Neural crest cell (in vitro differentiated cells): ENCODE results near the gene PEX1. TPM values are rescaled to one million over a fixed set of nuclear protein-coding genes. Genes with fewer than 3 reads are reported as not detected.

ENCODE experiments used
- DNase-seq: peaks from one replicate; pipeline ENCODE4 v3.0.0; 2021; ENCODE audit warnings: low read depth, mixed read lengths, low spot score
- H3K27ac Mint-ChIP-seq: one replicate; pipeline ENCODE4 v1.8.0; 2021; ENCODE audit warnings: mild to moderate bottlenecking, mixed read lengths; ENCODE audit not compliant: unreplicated experiment
- H3K27me3 Mint-ChIP-seq: 2 replicates; pipeline ENCODE4 v1.8.0; 2021; ENCODE audit warnings: low read depth, mild to moderate bottlenecking, mixed read lengths
- H3K36me3 Mint-ChIP-seq: 2 replicates; pipeline ENCODE4 v1.8.0; 2021; ENCODE audit warnings: low read depth, mild to moderate bottlenecking, mixed read lengths
- H3K4me1 Mint-ChIP-seq: 2 replicates; pipeline ENCODE4 v1.8.0; 2021; ENCODE audit warnings: mixed read lengths
- H3K4me3 Mint-ChIP-seq: one replicate; pipeline ENCODE4 v1.8.0; 2021; ENCODE audit warnings: mild to moderate bottlenecking, mixed read lengths
- H3K9me3 Mint-ChIP-seq: 2 replicates; pipeline ENCODE4 v1.8.0; 2021; ENCODE audit warnings: mixed read lengths
- total RNA-seq: library from RNA; stranded (reverse); gene quantifications from 2 replicates; pipeline ENCODE4 v1.2.1, GENCODE V29; 2021
- TF ChIP-seq, protein P1 (sequence below): fragments of 200-600 bp; sonication (generic); conservative IDR thresholded peaks from 2 replicates; pipeline ENCODE4 v1.5.0; 2021; ENCODE audit warnings: antibody characterized with exemption, mild to moderate bottlenecking

PEX1 gene
- total RNA-seq, 1 donor from 2014 or later = 24.8 TPM

DNA sequence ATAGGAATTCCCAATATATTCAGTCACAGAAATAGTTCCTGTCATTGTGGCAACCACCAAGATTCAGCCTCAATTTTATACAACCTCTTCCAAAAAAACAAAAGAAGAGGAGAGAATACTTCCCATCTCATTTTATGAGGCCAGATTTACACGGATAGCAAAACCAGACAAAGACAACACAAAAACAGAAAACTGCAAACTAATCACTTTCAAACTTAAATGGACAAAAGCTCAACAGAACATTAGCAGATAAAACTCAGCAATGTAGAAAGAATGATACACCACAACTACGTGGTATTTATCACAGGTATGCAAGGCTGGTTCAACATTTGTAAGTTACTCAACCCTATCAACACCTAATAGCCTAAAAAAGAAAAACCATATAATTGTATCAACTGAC is 22.0 kb downstream of the PEX1 start:
- TF ChIP-seq, protein P1, sequence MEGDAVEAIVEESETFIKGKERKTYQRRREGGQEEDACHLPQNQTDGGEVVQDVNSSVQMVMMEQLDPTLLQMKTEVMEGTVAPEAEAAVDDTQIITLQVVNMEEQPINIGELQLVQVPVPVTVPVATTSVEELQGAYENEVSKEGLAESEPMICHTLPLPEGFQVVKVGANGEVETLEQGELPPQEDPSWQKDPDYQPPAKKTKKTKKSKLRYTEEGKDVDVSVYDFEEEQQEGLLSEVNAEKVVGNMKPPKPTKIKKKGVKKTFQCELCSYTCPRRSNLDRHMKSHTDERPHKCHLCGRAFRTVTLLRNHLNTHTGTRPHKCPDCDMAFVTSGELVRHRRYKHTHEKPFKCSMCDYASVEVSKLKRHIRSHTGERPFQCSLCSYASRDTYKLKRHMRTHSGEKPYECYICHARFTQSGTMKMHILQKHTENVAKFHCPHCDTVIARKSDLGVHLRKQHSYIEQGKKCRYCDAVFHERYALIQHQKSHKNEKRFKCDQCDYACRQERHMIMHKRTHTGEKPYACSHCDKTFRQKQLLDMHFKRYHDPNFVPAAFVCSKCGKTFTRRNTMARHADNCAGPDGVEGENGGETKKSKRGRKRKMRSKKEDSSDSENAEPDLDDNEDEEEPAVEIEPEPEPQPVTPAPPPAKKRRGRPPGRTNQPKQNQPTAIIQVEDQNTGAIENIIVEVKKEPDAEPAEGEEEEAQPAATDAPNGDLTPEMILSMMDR = no peak
- Mint-ChIP-seq H3K27ac (no peak overlapping the region), H3K27me3 (no peaks in the 10 kb centered on the region), H3K4me3 (no peak overlapping the region), H3K4me1 (no peaks in the 10 kb centered on the region), H3K9me3 (no peaks in the 10 kb centered on the region), H3K36me3 (no peaks in the 10 kb centered on the region)
- no peak for DNase-seq

DNA sequence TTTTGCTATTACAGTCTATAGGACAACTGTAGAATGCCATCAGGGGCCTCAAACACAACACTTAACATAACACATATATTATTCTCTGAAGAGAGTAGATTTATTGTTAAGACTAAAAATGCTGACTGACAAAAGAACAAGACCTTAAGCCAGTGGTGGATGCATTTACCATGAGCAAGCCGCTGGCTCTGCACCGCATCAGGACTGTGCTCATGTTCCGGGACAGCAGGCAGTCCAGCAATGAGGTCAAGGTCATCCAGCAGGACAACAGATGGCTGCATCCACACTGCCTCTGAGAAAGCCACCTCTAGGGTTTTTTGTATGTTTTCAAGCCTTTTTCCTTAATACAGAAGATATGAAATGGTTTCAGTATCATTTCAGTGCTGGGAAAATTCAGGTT is 23.8 kb downstream of the PEX1 start:
- Mint-ChIP-seq H3K4me3 (no peak overlapping the region), H3K27me3 (no peaks in the 10 kb centered on the region), H3K4me1 (no peaks in the 10 kb centered on the region), H3K36me3 (no peaks in the 10 kb centered on the region), H3K9me3 (no peaks in the 10 kb centered on the region), H3K27ac (no peak overlapping the region)
- TF ChIP-seq, protein P1 = no peak
- DNase-seq = no peak

DNA sequence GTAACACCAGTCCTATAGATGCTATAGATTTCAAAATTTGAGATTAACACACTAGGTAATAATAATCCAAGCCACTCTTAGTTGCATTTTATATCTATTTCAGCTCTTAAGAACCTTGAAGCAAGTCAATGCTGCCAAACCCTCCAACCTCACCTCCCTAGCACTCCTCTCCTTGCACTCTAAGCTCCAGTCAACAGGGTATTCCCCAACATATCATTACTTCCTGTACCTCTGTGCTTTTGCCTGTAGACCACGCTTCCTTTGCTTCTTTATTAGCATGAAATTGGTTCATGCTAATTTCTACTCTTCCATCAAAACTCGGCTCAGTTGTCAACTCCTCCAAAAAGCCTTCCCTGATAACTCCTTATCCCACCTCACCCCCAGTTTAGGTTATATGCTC is 24.6 kb downstream of the PEX1 start:
- H3K4me3 Mint-ChIP-seq = no peak overlapping the region
- H3K27ac Mint-ChIP-seq = no peak overlapping the region
- TF ChIP-seq, protein P1 = no peak
- H3K4me1 Mint-ChIP-seq = no peaks in the 10 kb centered on the region
- DNase-seq = no peak
- H3K9me3 Mint-ChIP-seq = no peaks in the 10 kb centered on the region
- no peaks in the 10 kb centered on the region for H3K36me3 Mint-ChIP-seq
- H3K27me3 Mint-ChIP-seq = no peaks in the 10 kb centered on the region

DNA sequence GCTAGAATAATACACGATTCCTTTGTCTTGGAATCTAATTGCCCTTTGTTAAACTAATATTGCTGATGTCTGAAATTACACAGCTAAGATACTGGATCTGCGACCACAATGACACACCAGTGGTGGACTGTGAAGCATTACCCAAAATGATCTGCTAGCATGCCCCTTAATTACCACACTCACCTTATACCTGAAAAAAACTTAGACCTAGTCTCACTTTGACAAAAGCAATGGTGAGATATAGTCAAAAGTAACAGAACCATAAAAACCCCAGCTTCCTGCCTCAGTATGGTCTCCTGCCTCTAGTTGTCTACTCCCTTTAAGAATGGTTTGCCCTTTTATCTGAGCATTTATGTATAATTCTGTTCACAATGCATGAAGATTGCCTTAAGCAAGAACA is 29.8 kb downstream of the PEX1 start:
- Mint-ChIP-seq H3K36me3 (no peaks in the 10 kb centered on the region), H3K9me3 (no peaks in the 10 kb centered on the region), H3K4me1 (no peaks in the 10 kb centered on the region)

DNA sequence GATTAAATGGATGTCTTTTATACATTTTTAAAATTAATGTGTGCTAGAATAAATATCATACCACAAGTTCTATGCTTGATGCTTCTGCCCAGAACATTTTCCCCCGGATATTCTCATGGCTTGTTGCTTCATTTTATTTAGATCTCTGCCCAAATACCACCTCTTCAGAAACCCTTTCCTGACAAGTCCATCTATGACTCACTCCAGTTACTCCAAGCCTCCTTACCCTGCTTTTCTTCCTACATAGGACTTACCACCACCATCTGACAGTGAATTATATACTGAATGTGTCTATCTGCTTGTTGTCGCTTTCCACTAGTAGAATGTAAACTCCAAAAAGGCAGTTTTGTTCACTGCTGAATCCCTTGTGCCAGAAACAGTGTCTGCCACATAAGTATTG is 31.4 kb downstream of the PEX1 start:
- H3K4me1 Mint-ChIP-seq = no peaks in the 10 kb centered on the region
- no peak overlapping the region for H3K4me3 Mint-ChIP-seq
- DNase-seq = no peak
- no peaks in the 10 kb centered on the region for H3K36me3 Mint-ChIP-seq
- no peak overlapping the region for H3K27ac Mint-ChIP-seq
- H3K9me3 Mint-ChIP-seq = no peaks in the 10 kb centered on the region
- TF ChIP-seq, protein P1 = no peak
- no peaks in the 10 kb centered on the region for H3K27me3 Mint-ChIP-seq

More for the DNA sequence above, 29.8 kb downstream of the PEX1 start:
- no peak for DNase-seq
- Mint-ChIP-seq H3K27me3 (no peaks in the 10 kb centered on the region), H3K27ac (no peak overlapping the region), H3K4me3 (no peak overlapping the region)
- TF ChIP-seq, protein P1 = no peak

DNA sequence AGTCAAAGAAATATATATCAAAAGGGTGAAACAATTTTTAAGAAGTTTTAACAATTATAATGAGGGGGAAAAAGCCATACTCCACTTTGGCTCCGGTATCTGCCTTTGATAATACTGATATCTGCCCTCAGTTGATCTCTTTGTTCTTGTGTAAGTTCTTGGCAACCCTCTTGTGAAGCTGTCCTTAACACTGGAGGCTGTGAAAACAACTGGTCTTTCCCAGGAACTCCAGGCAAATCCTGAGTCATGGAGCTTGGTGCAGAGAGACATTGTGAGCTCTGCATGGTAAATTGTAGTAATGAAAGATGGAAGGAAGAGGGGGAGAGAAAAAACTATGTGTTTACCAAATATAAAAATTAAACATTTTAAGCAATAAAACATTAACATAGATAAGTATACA is 38.7 kb downstream of the PEX1 start:
- no peaks in the 10 kb centered on the region for H3K27me3 Mint-ChIP-seq
- no peaks in the 10 kb centered on the region for H3K4me1 Mint-ChIP-seq
- H3K4me3 Mint-ChIP-seq = no peak overlapping the region
- peaks cover 11% of the 10 kb centered on the region for H3K36me3 Mint-ChIP-seq
- DNase-seq = no peak
- H3K9me3 Mint-ChIP-seq = no peaks in the 10 kb centered on the region
- H3K27ac Mint-ChIP-seq = no peak overlapping the region
- TF ChIP-seq, protein P1 = no peak
